Measurements from ENCODE around the gene SCN2A.

DNA sequence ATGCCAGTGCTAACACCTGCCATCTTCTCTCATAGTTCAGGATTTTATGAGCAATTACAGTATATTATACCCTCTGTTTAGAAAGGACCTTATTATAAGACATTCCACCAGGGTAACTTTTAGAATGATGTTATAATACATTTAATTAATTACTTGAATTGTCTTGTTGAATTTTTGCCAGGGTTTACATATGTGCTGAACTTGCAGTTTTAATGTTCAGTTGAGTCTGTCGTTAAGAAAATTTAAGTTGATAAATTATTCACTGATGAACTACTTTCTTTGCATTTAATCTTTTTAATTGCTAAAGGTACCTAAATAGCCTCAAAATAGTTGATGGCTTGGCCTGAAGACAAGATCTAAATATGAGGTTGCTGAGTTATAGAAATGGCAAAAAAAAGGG is 68.1 kb downstream of the SCN2A start:
- TF ChIP-seq, protein P1, sequence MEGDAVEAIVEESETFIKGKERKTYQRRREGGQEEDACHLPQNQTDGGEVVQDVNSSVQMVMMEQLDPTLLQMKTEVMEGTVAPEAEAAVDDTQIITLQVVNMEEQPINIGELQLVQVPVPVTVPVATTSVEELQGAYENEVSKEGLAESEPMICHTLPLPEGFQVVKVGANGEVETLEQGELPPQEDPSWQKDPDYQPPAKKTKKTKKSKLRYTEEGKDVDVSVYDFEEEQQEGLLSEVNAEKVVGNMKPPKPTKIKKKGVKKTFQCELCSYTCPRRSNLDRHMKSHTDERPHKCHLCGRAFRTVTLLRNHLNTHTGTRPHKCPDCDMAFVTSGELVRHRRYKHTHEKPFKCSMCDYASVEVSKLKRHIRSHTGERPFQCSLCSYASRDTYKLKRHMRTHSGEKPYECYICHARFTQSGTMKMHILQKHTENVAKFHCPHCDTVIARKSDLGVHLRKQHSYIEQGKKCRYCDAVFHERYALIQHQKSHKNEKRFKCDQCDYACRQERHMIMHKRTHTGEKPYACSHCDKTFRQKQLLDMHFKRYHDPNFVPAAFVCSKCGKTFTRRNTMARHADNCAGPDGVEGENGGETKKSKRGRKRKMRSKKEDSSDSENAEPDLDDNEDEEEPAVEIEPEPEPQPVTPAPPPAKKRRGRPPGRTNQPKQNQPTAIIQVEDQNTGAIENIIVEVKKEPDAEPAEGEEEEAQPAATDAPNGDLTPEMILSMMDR (IDR thresholded peaks at IDR 0.05), result no peak
- no peak for TF ChIP-seq POLR2AphosphoS5 (IDR thresholded peaks at IDR 0.05)
- TF ChIP-seq POLR2A (IDR thresholded peaks at IDR 0.05), result no peak
- no peak for TF ChIP-seq EP300 (IDR thresholded peaks at IDR 0.05)
